Measurements from ENCODE around the gene DDOST.

The DDOST gene

DNA sequence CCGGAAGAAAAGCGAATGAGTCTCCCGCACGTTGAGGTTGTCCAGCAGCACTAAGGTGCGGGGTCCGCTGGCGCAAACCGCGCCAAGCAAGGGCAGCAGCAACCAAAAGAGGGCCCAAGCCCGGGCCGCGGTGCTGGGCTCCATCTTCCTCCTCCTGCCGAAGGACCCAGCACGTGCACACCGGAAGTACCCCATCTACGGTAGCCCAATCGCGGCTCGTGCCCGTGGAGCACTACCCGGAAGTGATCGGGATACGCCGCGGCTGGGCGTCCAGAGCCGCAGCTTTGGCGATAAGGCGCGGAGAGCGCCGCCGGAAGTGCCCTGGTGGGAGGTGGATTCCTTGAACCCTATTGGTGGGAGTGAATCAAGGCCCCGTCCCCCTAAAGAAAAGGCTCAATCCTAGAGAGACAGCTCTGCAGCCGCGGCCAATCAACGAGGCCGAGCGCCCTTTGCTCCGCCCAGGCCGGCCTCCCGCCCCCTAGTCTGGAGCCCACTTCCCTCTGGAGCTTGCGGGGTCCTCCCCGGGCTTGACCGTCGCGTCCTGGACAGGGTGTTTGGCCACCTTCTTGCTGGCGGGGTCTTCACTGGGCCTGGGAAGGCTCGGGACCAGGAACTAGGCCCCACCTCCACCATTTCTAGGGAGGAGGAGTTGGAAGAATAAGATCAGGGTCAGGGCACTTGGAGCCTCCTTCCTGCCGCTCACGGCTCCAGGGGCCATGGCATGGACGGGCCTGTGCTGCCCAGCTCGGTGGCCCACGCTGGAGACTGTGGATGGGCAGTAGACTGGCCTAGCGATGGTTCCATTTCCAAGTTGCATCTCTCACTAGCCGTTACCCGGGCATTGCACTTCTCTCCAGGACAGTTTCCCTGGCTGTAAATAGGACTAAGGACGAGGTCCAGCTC, at the start of gene DDOST:
DDOST (minus strand) TSS at position 163 of the 903 bp plus-strand sequence; CDS start at position 144, 19 bp downstream.
- DNase-seq (ENCODE audit: low read depth in 2 of 2), result peak; percentile 95

- DNase-seq (ENCODE audit: low read depth in 2 of 2), result no peak
Observed at GRCh38 chr1:20710469-20711284, 49.5 kb upstream of the DDOST start.

- DNase-seq (ENCODE audit: low read depth in 2 of 2), result no peak
Observed at GRCh38 chr1:20709868-20710267, 48.7 kb upstream of the DDOST start.

GRCh38 chr1:20708891-20709290, 47.7 kb upstream of the DDOST start:
- no peak for DNase-seq (ENCODE audit: low read depth in 2 of 2)

- no peak for DNase-seq (ENCODE audit: low read depth in 2 of 2)
Observed at GRCh38 chr1:20708057-20708456, 46.9 kb upstream of the DDOST start.

DNA sequence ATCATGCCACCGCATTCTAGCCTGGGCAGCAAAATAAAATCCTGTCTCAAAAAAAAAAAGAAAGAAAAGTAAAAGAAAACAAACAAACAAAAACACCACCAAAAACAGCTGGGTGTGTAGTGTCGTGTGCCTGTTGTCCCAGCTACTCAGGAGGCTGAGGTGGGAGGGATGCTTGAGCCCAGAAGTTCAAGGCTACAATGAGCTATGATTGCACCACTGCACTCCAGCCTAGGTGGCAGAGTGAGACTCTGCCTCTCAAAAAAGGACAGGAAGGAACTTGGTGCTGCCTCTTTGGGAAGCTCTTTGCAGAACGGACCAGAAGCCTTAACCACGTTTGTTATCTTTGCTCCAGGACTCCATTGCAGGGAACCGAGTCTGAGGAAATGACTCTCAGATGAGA, 45.7 kb upstream of the DDOST start:
- no peak for DNase-seq (ENCODE audit: low read depth in 2 of 2)

GRCh38 chr1:20705203-20705755, 44.1 kb upstream of the DDOST start:
- DNase-seq (ENCODE audit: low read depth in 2 of 2), result no peak

DNA sequence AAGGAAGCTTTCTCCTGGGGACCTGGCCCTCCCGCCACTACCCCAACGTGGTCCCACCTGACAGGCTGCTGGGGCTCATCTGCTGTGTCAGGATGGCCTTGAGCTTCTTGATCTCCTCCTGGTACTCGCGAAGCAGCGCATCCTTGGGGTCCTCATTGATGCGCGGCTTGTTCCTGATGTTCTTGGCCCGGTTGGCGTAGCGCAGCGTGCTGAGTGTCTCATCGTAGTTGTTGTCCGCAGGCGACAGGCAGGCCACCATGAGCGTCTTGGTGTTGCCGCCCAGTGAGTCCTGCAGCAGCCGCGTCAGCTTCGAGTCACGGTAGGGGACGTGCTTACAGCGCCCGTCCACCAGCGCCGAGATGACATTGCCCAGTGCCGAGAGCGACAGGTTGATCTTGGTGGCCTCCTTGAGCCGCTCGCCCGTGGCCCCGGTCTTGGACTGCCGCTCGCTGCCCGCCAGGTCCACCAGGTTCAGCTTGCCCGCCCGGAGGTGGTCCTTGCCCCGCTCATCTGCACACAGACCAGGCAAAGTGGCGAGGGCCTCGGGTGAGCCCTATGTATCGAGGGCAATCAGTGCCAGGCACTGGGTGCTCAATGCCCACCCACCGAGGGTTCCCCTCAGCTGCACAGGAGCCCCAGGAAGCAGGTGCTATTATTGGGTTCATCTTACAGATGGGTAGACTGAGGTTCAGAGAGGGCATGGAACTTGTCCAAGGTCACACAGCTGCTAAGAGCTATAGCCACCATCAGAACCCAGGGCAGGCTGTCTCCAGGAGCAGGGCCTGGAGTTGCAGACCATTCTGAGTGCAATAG, 43.4 kb upstream of the DDOST start:
- DNase-seq (ENCODE audit: low read depth in 2 of 2), result no peak

- no peak for DNase-seq (ENCODE audit: low read depth in 2 of 2)
Observed at GRCh38 chr1:20703124-20703756, 42.1 kb upstream of the DDOST start.

DNA sequence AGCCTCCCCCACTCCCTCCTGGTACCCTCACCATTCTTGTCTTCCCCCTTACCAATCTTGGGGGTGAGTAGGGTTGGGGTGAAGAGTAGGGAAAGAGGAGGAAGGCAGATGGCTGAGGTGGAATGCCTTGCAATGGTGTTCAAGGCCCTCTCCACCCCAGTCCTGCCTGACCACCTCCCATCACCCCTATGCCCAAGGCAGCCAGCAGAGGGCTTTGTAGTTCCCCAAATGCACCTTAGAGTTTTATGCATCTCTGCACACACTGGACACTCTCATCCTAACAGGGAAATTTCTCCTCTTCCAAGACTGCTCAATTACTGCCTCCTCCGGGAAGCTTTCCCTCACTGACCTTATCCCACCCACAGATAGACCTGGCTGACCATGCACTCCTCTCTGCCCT, 41.2 kb upstream of the DDOST start:
- DNase-seq (ENCODE audit: low read depth in 2 of 2), result no peak

- DNase-seq (ENCODE audit: low read depth in 2 of 2), result no peak
Observed at GRCh38 chr1:20701847-20702246, 40.7 kb upstream of the DDOST start.

DNA sequence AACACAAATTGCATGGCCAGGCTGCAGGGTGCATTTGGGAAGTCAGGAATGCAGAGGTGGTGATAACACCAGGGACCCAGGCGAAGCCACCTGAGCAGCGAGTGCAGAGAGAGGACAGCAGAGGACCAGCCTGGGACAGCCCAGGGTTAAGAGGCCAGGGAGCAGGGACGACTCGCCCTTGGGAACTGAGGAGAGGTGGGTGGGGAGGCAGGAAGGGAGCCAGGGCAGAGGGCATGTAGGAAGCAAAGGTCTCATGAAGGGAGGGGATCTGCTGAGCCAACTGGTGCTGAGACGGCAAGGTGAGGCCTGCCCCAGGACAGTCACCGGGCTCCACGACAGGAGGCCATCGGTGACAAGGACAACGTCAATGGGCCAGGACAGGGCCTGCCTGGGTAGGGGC, 40.3 kb upstream of the DDOST start:
- no peak for DNase-seq (ENCODE audit: low read depth in 2 of 2)

DNA sequence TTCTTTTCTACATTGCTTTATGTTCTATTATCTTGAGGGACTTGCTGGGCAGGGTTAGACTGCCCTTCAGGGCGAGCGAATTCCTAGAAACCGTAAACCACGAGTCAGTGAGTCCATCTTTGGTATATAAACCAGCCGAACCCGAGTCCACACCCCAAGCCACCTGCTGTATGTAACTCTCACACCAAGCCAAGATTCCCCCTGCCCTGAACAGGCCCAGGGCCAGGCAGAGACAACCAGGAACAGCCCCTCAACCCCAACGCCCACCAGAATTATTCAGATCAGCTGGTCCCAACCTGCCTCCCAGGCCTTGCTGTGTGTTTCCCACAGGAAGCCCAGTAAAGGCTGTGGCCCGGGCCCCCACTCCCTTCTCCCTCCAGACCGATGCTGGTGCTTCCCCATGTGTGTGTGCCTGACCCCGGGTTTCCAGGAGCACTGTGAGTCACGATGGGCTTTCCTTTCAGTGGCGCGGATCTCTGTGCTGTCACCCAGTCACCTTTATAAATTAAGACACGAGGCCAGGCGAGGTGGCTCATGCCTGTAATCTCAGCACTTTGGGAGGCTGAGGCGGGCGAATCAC, 39.6 kb upstream of the DDOST start:
- no peak for DNase-seq (ENCODE audit: low read depth in 2 of 2)

DNA sequence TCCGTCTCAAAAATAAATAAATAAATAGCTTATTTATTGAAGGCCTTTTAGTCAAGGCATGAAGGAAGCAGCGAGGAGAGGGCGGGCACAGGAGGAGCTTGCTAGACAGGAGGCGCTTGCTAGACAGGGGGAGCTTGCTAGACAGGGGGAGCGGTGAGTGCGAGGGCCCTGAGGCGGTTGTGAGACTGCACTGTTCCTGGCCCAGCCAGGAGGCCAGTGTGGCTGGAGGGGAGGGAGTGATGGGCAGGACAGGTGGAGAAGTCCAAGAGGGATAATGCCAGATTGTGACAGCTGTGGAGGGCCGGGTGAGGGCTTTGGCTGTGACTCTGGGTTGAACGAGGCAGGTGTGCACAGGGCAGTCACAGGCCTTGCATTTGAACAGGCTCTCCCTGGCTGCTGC, 38.4 kb upstream of the DDOST start:
- no peak for DNase-seq (ENCODE audit: low read depth in 2 of 2)

GRCh38 chr1:20698195-20698910, 37.2 kb upstream of the DDOST start:
- DNase-seq (ENCODE audit: low read depth in 2 of 2), result peak; percentile 53 to 56

DNA sequence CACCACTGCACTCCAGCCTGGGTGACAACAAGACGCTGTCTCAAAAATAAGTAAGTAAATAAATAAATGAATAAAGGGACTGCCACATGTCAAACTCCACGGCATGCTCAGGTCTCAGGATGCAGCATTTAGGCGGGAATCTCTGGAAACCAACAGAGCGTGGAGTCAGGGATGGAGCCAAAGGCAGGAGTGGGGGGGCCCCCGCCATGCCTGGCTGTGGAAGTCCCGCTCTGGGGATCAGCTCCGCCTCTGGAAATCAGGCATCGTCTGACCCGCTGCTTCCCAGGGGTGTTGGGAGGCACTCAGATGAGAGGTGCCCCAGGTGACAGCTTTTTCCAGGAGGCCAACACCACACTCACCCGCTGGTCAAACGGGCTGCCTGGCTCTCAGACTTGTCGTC, 36.4 kb upstream of the DDOST start:
- DNase-seq (ENCODE audit: low read depth in 2 of 2), result no peak

DNA sequence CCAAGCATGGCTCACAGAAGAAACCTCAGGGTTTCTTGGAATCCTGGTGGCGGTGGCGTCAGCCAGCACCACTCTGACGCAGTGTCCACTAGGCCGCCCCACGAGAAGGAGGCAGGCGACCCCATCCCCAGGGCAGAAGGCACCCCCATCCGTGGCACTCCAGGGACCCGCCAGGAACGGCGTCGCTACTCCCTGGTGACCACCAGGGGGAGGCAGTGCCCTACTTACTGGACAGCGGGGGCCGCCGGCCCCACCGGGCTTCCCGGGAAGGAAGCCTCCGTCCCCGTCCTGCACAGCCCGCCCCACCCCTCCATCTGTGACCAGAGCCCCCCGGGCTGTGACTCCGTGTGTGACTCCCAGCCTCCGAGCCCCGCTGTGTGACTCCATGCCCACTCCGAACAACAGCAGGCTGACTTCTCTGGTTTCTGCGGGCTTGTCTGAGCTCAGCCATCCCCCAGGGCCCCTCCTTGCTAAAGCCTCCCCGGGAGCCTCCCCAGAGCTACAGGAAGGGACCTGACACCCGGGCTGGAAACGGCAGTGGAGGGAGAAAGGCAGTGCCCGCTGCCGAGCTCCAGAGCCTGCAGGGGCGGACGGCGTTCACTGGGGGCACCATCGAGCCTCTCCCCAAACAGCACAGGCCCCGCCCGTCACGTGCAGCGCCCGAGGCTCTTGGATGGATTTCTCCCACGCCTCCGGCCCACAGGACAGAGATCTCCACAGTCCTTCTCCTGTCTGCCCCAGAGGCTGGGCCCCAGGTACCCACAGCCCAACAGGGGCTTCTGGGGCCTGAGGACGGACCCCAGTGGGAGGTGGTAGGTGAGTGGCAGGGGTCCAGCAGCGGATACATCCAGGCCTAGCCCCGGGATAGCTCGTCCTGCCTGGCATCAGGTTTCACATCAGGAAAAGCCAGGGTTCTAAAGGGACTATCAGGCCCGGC, 35.5 kb upstream of the DDOST start:
- DNase-seq (ENCODE audit: low read depth in 2 of 2), result peak; percentile 88

- DNase-seq (ENCODE audit: low read depth in 2 of 2), result no peak
Observed at GRCh38 chr1:20695515-20695914, 34.3 kb upstream of the DDOST start.

GRCh38 chr1:20693623-20694022, 32.5 kb upstream of the DDOST start:
- no peak for DNase-seq (ENCODE audit: low read depth in 2 of 2)

All from fibroblast of skin of left quadriceps (primary cell).